ENCODE data around the gene RCVRN. TPM values are rescaled to one million over a fixed set of nuclear protein-coding genes. Genes with fewer than 3 reads are reported as not detected.

The RCVRN gene
- total RNA-seq, 1 experiment from 2014 or later: not detected

DNA sequence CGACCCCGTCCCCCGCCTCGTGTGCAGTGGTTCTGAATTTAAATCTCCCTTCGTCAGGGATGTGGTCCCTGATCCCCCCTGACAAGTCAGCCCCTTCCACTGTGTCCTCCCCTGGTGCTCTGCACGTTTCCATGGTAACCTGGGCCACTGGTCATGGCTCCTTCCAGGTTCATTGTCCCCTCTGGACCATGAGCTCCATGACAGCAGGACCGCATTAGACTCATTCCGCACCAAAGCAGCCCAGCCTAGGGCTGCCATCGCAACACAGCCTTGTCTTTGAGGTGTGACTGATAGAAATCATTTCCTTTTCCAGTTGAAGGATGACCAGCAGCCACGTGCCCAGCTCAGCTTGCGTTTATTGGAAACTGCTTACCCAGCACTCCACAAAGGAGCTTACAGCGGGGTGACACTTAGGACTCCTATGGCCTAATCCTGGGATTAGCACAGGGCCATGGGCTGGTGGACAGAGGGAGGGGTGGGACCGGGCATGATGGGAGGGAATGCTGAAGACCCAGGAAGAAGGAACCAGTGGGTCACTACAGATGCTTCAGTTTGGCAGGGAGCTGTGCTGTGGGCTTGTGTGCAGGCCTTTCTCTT is 7.6 kb downstream of the RCVRN start:
- BruUV-seq (replicated peaks): no TSS peak
- CTCF ChIA-PET: no interaction called here
- Histone ChIP-seq H3K9me2 (replicated peaks; ENCODE audit: low read length) (no peaks in the 10 kb centered on the region), H3K79me2 (ENCODE audit: low read length) (no peaks in the 10 kb centered on the region), H3K9ac (ENCODE audit: low read length) (no peak overlapping the region), H3F3A (ENCODE audit: low read length, unreplicated experiment) (no peaks in the 10 kb centered on the region), H3K9me3 (ENCODE audit: low read length) (no peaks in the 10 kb centered on the region), H3K4me3 (ENCODE audit: low read length) (no peak overlapping the region), H3K4me1 (ENCODE audit: insufficient read depth, low read length) (peaks cover 23% of the 10 kb centered on the region; the same call in 1 of the 2 replicates), H3K27ac (ENCODE audit: low read length) (no peak overlapping the region), H2AFZ (ENCODE audit: low read length) (no peak overlapping the region), H3K4me2 (ENCODE audit: low read length) (no peak overlapping the region), H3K27me3 (ENCODE audit: low read length) (no peaks in the 10 kb centered on the region), H3K36me3 (ENCODE audit: low read depth, low read length) (no peaks in the 10 kb centered on the region), H4K20me1 (ENCODE audit: low read length) (no peaks in the 10 kb centered on the region)
- POLR2A ChIA-PET (ENCODE audit: unreplicated experiment): no interaction called here
- TF ChIP-seq, protein P1, sequence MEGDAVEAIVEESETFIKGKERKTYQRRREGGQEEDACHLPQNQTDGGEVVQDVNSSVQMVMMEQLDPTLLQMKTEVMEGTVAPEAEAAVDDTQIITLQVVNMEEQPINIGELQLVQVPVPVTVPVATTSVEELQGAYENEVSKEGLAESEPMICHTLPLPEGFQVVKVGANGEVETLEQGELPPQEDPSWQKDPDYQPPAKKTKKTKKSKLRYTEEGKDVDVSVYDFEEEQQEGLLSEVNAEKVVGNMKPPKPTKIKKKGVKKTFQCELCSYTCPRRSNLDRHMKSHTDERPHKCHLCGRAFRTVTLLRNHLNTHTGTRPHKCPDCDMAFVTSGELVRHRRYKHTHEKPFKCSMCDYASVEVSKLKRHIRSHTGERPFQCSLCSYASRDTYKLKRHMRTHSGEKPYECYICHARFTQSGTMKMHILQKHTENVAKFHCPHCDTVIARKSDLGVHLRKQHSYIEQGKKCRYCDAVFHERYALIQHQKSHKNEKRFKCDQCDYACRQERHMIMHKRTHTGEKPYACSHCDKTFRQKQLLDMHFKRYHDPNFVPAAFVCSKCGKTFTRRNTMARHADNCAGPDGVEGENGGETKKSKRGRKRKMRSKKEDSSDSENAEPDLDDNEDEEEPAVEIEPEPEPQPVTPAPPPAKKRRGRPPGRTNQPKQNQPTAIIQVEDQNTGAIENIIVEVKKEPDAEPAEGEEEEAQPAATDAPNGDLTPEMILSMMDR (conservative IDR thresholded peaks at IDR 0.05; ENCODE audit: low read depth, low read length): no peak
- TF ChIP-seq EZH2phosphoT487 (IDR thresholded peaks at IDR 0.05; ENCODE audit: borderline replicate concordance, low read length) (no peak), EZH2 (IDR thresholded peaks at IDR 0.05; ENCODE audit: low read length, unreplicated experiment) (no peak)
- DNase-seq: no peak
- ATAC-seq: no peak
- intact Hi-C loops (cut with micrococcal nuclease): no loop called here

DNA sequence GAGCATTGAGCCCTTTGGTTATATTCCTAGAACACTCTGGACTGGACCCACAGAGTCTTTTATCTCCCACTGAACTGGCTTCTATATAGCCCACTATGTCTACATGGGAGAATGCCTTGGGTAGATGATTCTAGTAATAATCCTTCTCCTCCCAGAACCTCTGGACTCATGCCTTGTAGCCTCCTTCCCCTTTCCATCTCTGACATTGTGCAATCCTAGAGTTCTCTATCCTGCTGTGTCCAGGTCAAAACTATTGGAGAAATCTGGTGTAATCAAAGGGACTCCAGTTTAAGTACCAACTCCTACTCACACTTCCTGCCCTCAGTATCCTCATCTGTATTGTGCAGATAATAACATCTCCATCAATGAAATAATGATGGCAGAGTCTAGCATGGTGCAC is 9.1 kb downstream of the RCVRN start:
- BruUV-seq (replicated peaks): no TSS peak

DNA sequence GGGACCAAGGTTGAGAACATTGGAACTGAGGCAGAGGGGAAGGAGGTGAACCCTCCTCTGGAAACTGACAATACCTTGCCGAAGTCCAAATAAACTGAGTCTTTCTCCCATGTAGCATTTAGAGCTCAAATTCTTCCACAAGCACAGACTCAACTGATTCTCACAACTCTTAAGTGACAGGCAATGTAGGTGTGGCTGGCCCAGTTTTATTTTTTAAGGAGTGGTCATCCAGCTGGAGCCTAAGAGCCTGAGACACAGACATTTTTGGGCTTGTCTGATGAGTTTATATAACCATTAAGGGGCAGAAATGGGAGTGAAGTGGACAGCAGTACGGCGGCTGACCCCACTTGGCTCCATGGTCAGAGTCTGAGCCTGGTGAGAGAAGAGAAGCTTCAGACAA is 10.8 kb downstream of the RCVRN start:
- intact Hi-C loops (cut with micrococcal nuclease): no loop called here
- no peak for ATAC-seq
- BruUV-seq (replicated peaks): no TSS peak

More for the DNA sequence above, 9.1 kb downstream of the RCVRN start:
- no peaks in the 10 kb centered on the region for H3K36me3 ChIP-seq (ENCODE audit: low read depth, low read length)
- no peaks in the 10 kb centered on the region for H3F3A ChIP-seq (ENCODE audit: low read length, unreplicated experiment)
- no peak overlapping the region for H3K27ac ChIP-seq (ENCODE audit: low read length)
- ATAC-seq: no peak
- H2AFZ ChIP-seq (ENCODE audit: low read length): no peak overlapping the region
- no peak for TF ChIP-seq EZH2 (IDR thresholded peaks at IDR 0.05; ENCODE audit: low read length, unreplicated experiment)
- TF ChIP-seq EZH2phosphoT487 (IDR thresholded peaks at IDR 0.05; ENCODE audit: borderline replicate concordance, low read length): no peak
- TF ChIP-seq, protein P1 (conservative IDR thresholded peaks at IDR 0.05; ENCODE audit: low read depth, low read length): no peak
- H3K27me3 ChIP-seq (ENCODE audit: low read length): no peaks in the 10 kb centered on the region
- no peaks in the 10 kb centered on the region for H3K9me3 ChIP-seq (ENCODE audit: low read length)
- POLR2A ChIA-PET (ENCODE audit: unreplicated experiment): no interaction called here
- no peaks in the 10 kb centered on the region for H3K9me2 ChIP-seq (replicated peaks; ENCODE audit: low read length)
- intact Hi-C loops (cut with micrococcal nuclease): no loop called here
- no peak overlapping the region for H3K4me3 ChIP-seq (ENCODE audit: low read length)
- no peaks in the 10 kb centered on the region for H3K79me2 ChIP-seq (ENCODE audit: low read length)
- peaks cover 21% of the 10 kb centered on the region; the same call in 1 of the 2 replicates for H3K4me1 ChIP-seq (ENCODE audit: insufficient read depth, low read length)
- CTCF ChIA-PET: no interaction called here
- no peak overlapping the region for H3K4me2 ChIP-seq (ENCODE audit: low read length)
- no peaks in the 10 kb centered on the region for H4K20me1 ChIP-seq (ENCODE audit: low read length)
- no peak for DNase-seq
- no peak overlapping the region for H3K9ac ChIP-seq (ENCODE audit: low read length)

More for the DNA sequence above, 10.8 kb downstream of the RCVRN start:
- CTCF ChIA-PET: no interaction called here
- Histone ChIP-seq H3K27ac (ENCODE audit: low read length) (no peak overlapping the region), H3F3A (ENCODE audit: low read length, unreplicated experiment) (no peaks in the 10 kb centered on the region), H3K4me2 (ENCODE audit: low read length) (no peak overlapping the region), H3K4me3 (ENCODE audit: low read length) (no peak overlapping the region), H3K4me1 (ENCODE audit: insufficient read depth, low read length) (peaks cover 12% of the 10 kb centered on the region; the same call in 1 of the 2 replicates), H4K20me1 (ENCODE audit: low read length) (no peaks in the 10 kb centered on the region), H3K79me2 (ENCODE audit: low read length) (no peaks in the 10 kb centered on the region), H3K9ac (ENCODE audit: low read length) (no peak overlapping the region), H3K9me2 (replicated peaks; ENCODE audit: low read length) (no peaks in the 10 kb centered on the region), H3K27me3 (ENCODE audit: low read length) (no peaks in the 10 kb centered on the region), H3K9me3 (ENCODE audit: low read length) (no peaks in the 10 kb centered on the region), H2AFZ (ENCODE audit: low read length) (no peak overlapping the region), H3K36me3 (ENCODE audit: low read depth, low read length) (no peaks in the 10 kb centered on the region)
- no peak for TF ChIP-seq EZH2phosphoT487 (IDR thresholded peaks at IDR 0.05; ENCODE audit: borderline replicate concordance, low read length)
- TF ChIP-seq, protein P1 (conservative IDR thresholded peaks at IDR 0.05; ENCODE audit: low read depth, low read length): no peak
- no peak for TF ChIP-seq EZH2 (IDR thresholded peaks at IDR 0.05; ENCODE audit: low read length, unreplicated experiment)
- POLR2A ChIA-PET (ENCODE audit: unreplicated experiment): no interaction called here
- DNase-seq: no peak

All from PC-3 (cell line).